Endothelial cell of umbilical vein (primary cell): ENCODE measurements around the gene RPL18. TPM values are rescaled to one million over a fixed set of nuclear protein-coding genes. Genes with fewer than 3 reads are reported as not detected.
A peak's percentile ranks its signal among the peaks of the same experiment; 100 is the strongest.

Experiments used
- BruUV-seq: library from RNA; stranded (reverse); fragments of 400-500 nt; replicated peaks from 2 replicates; lab custom pipeline; 2021; lab: Mats Ljungman, UMichigan
- CTCF ChIA-PET: fragments of 300-600, 350-600 bp; sonication (Branson Sonifier 250); formaldehyde crosslinking; loops from one replicate; lab custom pipeline; 2021; ENCODE audit warnings: antibody characterized with exemption, inconsistent platforms; lab: Charles Lee
- POLR2A ChIA-PET: fragments of 300-600, 350-600 bp; sonication (Branson Sonifier 250); formaldehyde crosslinking; loops from one replicate; lab custom pipeline; 2021; ENCODE audit warnings: antibody characterized with exemption, inconsistent platforms; lab: Charles Lee
- DNase-seq: peaks from one replicate; pipeline ENCODE4 v3.0.0-alpha.2; 2011; ENCODE audit warnings: low read depth, low spot score
- FAIRE-seq: peaks from 2 replicates; lab custom pipeline; 2011; peaks lifted over from hg19 to GRCh38; lab: Jason Lieb, UNC
- H2AFZ ChIP-seq: 2 replicates; pipeline ENCODE4 v1.6.0; 2012; ENCODE audit warnings: low read depth, low read length, control low read depth, inconsistent platforms
- H3K27ac ChIP-seq: 2 replicates; pipeline ENCODE4 v1.5.1; 2011; ENCODE audit warnings: low read depth, mild to moderate bottlenecking, control low read depth, low read length, moderate library complexity; ENCODE audit not compliant: insufficient read depth
- H3K27me3 ChIP-seq, 2 experiments: 2 replicates each; pipeline versions ENCODE4 v1.6.0 to v1.6.1; 2011; ENCODE audit warnings: low read length in 2 of 2, mixed read lengths in 1 of 2; ENCODE audit not compliant: control insufficient read depth in 2 of 2, insufficient read depth in 2 of 2
- H3K36me3 ChIP-seq, 2 experiments: 2 replicates in 1 of 2; 3 replicates in 1 of 2; pipeline ENCODE4 v1.5.1; 2011; ENCODE audit warnings: low read length in 2 of 2, mild to moderate bottlenecking in 1 of 2, moderate library complexity in 1 of 2; ENCODE audit not compliant: control insufficient read depth in 2 of 2, insufficient read depth in 2 of 2; ENCODE audit errors: extremely low read depth in 1 of 2
- H3K4me1 ChIP-seq: 3 replicates; pipeline ENCODE4 v1.5.1; 2011; ENCODE audit warnings: mild to moderate bottlenecking, low read length; ENCODE audit not compliant: control insufficient read depth, insufficient read depth; ENCODE audit errors: extremely low read depth
- H3K4me2 ChIP-seq: 2 replicates; pipeline ENCODE4 v1.6.1; 2011; ENCODE audit warnings: low read length, control low read depth, mixed read lengths; ENCODE audit not compliant: insufficient read depth
- H3K4me3 ChIP-seq, 3 experiments: fragments of 200-600 bp in 1 of 3; sonication (generic), shearing (Covaris generic) in 1 of 3; replicated peaks in 1 of 3; 2 replicates each; pipeline ENCODE4 v1.5.1; 2011 to 2016; ENCODE audit warnings: control low read depth in 3 of 3, low read length in 3 of 3, mild to moderate bottlenecking in 2 of 3, inconsistent platforms in 1 of 3, low read depth in 1 of 3, moderate library complexity in 1 of 3; ENCODE audit not compliant: insufficient read depth in 1 of 3
- H3K79me2 ChIP-seq: 2 replicates; pipeline ENCODE4 v1.6.0; 2012; ENCODE audit warnings: low read length, inconsistent platforms; ENCODE audit not compliant: control insufficient read depth, insufficient read depth
- H3K9ac ChIP-seq: replicated peaks from 2 replicates; pipeline ENCODE3; 2011; ENCODE audit warnings: low read length, control low read depth; ENCODE audit not compliant: insufficient read depth; ENCODE audit errors: extremely low read depth
- H3K9me1 ChIP-seq: replicated peaks from 3 replicates; pipeline ENCODE4 v1.6.0; 2011; ENCODE audit warnings: mild to moderate bottlenecking, low read length; ENCODE audit not compliant: control insufficient read depth, insufficient read depth; ENCODE audit errors: extremely low read depth
- H3K9me3 ChIP-seq: replicated peaks from 2 replicates; pipeline ENCODE4 v1.5.1; 2012; ENCODE audit warnings: low read length, inconsistent platforms; ENCODE audit not compliant: control insufficient read depth, insufficient read depth
- H4K20me1 ChIP-seq: replicated peaks from 2 replicates; pipeline ENCODE3; 2011; ENCODE audit warnings: mild to moderate bottlenecking, low read length; ENCODE audit not compliant: control insufficient read depth, insufficient read depth; ENCODE audit errors: extremely low read depth
- EZH2 ChIP-seq: IDR thresholded peaks from 2 replicates; pipeline ENCODE4 v1.6.1; 2012; ENCODE audit warnings: borderline replicate concordance, low read depth, mild to moderate bottlenecking, moderate library complexity, low read length, inconsistent platforms; ENCODE audit not compliant: severe bottlenecking
- MAX ChIP-seq: IDR thresholded peaks from 2 replicates; pipeline ENCODE4 v1.6.1; 2011; ENCODE audit not compliant: insufficient read depth, insufficient read length
- POLR2A ChIP-seq: IDR thresholded peaks from 2 replicates; pipeline ENCODE4 v1.6.1; 2012; ENCODE audit warnings: low read depth, mild to moderate bottlenecking, control low read depth, low read length
- POLR2AphosphoS5 ChIP-seq: IDR thresholded peaks from 2 replicates; pipeline ENCODE4 v1.6.1; 2012; ENCODE audit warnings: low read depth, mild to moderate bottlenecking, control low read depth, low read length, moderate library complexity; ENCODE audit not compliant: insufficient read depth
- dilution Hi-C: fragments of 300-500 bp; cut with MboI; formaldehyde crosslinking; loops from one replicate; pipeline ENCODE4 v1.15.0; 2019; ENCODE audit warnings: low sequenced_read_pairs; ENCODE audit not compliant: extremely low pct_ligation_motif_present
- intact Hi-C: fragments of 100-400 bp; cut with micrococcal nuclease; formaldehyde crosslinking; loops from one replicate; pipeline ENCODE4 v1.10.0; 2022
- polyA plus RNA-seq, 4 experiments: library from polyadenylated mRNA; depleted of rRNA in 3 of 4; stranded (reverse) in 3 of 4; unstranded in 1 of 4; fragments of >200 nt; gene quantifications; 2 replicates each; pipeline versions ENCODE4 v1.2.1 to v1.2.3, GENCODE V29; 2011 to 2012; ENCODE audit warnings: missing spikeins in 1 of 4
- total RNA-seq: library from RNA; stranded (reverse); gene quantifications from 2 replicates; pipeline ENCODE4 v1.2.3, GENCODE V29; 2021

Gene RPL18
- total and polyA plus RNA-seq, 2 donors (not counting 3 experiments of a cell fraction or from before 2014, with no cell fraction given) = 1,407 to 2,154 TPM

GRCh38 chr19:48634424-48635262 lies 15.7 kb upstream of the RPL18 start:
- peak; percentile 26 for TF ChIP-seq POLR2A
- TF ChIP-seq POLR2AphosphoS5 = peak; percentile 27
- peak; percentile 93 for TF ChIP-seq MAX
- no peak for TF ChIP-seq EZH2
- Histone ChIP-seq H3K4me1 (peaks cover 39% of the 10 kb centered on the region), H2AFZ (peak overlapping the region; percentile 36), H3K27me3 (peaks cover 3 to 11% of the 10 kb centered on the region in 2 experiments), H3K9me3 (no peaks in the 10 kb centered on the region), H3K27ac (no peak overlapping the region), H3K79me2 (no peaks in the 10 kb centered on the region), H3K4me2 (peak overlapping the region; percentile 26), H3K4me3 (no peak overlapping the region), H3K36me3 (no peaks in the 10 kb centered on the region), H3K9ac (no peak overlapping the region), H3K9me1 (no peaks in the 10 kb centered on the region), H4K20me1 (no peaks in the 10 kb centered on the region)
- BruUV-seq = no TSS peak
- intact Hi-C loops = loop anchor here (5.0 to 10.0 kb wide), 2 partner anchors 338 to 360 kb away; partner anchors contain the start of genes GYS1 and RUVBL2
- peak; percentile 98 for FAIRE-seq
- peak; percentile 92 for DNase-seq
- dilution Hi-C loops = no loop called here
- ChIA-PET CTCF (interaction anchor here (1.0 kb wide), 1 partner anchor 11 kb away, joined by 3 read pairs; the partner anchor contains the start of gene CA11), POLR2A (interaction anchor here (0.9 kb wide), 1 partner anchor 16 kb away, joined by 4 read pairs; the partner anchor contains the start of genes RPL18 and SPHK2)

DNA sequence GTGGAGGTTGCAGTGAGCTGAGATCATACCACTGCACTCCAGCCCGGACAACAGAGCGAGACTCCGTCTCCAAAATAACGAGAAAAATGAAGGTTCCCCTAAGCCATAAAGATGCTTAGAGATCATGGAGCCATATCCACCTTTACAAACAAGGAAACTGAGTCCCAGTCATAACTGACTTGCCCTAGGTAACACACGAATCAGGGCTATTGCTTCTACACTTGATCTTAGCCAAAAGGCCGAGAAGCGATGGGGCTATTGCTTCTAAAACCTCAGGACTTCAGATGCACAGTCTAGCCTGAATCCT lies 15.0 kb upstream of the RPL18 start:
- FAIRE-seq (no peak), DNase-seq (no peak)
- BruUV-seq = no TSS peak
- no peaks in the 10 kb centered on the region for H3K36me3 ChIP-seq
- H3K9ac ChIP-seq = no peak overlapping the region
- peaks cover 3 to 11% of the 10 kb centered on the region in 2 experiments for H3K27me3 ChIP-seq
- H3K4me2 ChIP-seq = peak overlapping the region; percentile 26
- CTCF ChIA-PET = interaction anchor here (1.0 kb wide), 1 partner anchor 12 kb away, joined by 3 read pairs; the partner anchor contains the start of gene CA11
- no peaks in the 10 kb centered on the region for H3K9me1 ChIP-seq
- peak overlapping the region; percentile 36 for H2AFZ ChIP-seq
- H4K20me1 ChIP-seq = no peaks in the 10 kb centered on the region
- intact Hi-C loops (loop anchor here (10.0 kb wide), 1 partner anchor 361 kb away; the partner anchor contains the start of genes GYS1 and RUVBL2), dilution Hi-C loops (no loop called here)
- TF ChIP-seq EZH2 = no peak
- TF ChIP-seq POLR2A = no peak
- no peak overlapping the region for H3K27ac ChIP-seq
- peaks cover 39% of the 10 kb centered on the region for H3K4me1 ChIP-seq
- no peaks in the 10 kb centered on the region for H3K9me3 ChIP-seq
- no peak overlapping the region for H3K4me3 ChIP-seq
- POLR2A ChIA-PET = interaction anchor here (0.9 kb wide), 1 partner anchor 15 kb away, joined by 4 read pairs; the partner anchor contains the start of genes RPL18 and SPHK2
- no peaks in the 10 kb centered on the region for H3K79me2 ChIP-seq
